ENCODE data around the gene MSL1. TPM values are rescaled to one million over a fixed set of nuclear protein-coding genes. Genes with fewer than 3 reads are reported as not detected.

Gene MSL1
- total and polyA plus RNA-seq, 2 of the 13 experiments (the other 11 are each of a cell fraction or from before 2014, with no cell fraction given): 63.8 to 88.5 TPM

- TF ChIP-seq GLI4 (CRISPR knock-in tag; IDR thresholded peaks at IDR 0.05; ENCODE audit: borderline replicate concordance): no peak
- TF ChIP-seq ZNF34 (CRISPR knock-in tag; IDR thresholded peaks at IDR 0.05; ENCODE audit: borderline replicate concordance): no peak
- no peak; the same call in 1 of the 2 replicates for TF ChIP-seq ZNF816 (CRISPR knock-in tag; IDR thresholded peaks at IDR 0.05; ENCODE audit: borderline replicate concordance)
- TF ChIP-seq GATA4 (IDR thresholded peaks at IDR 0.05; ENCODE audit: borderline replicate concordance, low read depth): no peak
- TF ChIP-seq ZBTB1 (CRISPR knock-in tag; IDR thresholded peaks at IDR 0.05; ENCODE audit: borderline replicate concordance): no peak
- TF ChIP-seq BRCA1 (CRISPR knock-in tag; IDR thresholded peaks at IDR 0.05): peak; percentile 71; the same call in 1 of the 2 replicates
- peak; percentile 24; the same call in 1 of the 2 replicates for TF ChIP-seq PHF8 (CRISPR knock-in tag; IDR thresholded peaks at IDR 0.05)
- TF ChIP-seq GMEB1 (CRISPR knock-in tag; IDR thresholded peaks at IDR 0.05; ENCODE audit: borderline replicate concordance): peak; percentile 43; the same call in 1 of the 2 replicates
- no peak for TF ChIP-seq SMYD3 (CRISPR knock-in tag; IDR thresholded peaks at IDR 0.05)
- TF ChIP-seq FOXM1 (CRISPR knock-in tag; IDR thresholded peaks at IDR 0.05): 0 out of 2 replicates have a peak, but pooled peaks have one; percentile 54
- TF ChIP-seq NR2F1 (CRISPR knock-in tag; IDR thresholded peaks at IDR 0.05): peak; percentile 55 to 65; a peak in 3 of 4 replicates
- TF ChIP-seq, protein P1, sequence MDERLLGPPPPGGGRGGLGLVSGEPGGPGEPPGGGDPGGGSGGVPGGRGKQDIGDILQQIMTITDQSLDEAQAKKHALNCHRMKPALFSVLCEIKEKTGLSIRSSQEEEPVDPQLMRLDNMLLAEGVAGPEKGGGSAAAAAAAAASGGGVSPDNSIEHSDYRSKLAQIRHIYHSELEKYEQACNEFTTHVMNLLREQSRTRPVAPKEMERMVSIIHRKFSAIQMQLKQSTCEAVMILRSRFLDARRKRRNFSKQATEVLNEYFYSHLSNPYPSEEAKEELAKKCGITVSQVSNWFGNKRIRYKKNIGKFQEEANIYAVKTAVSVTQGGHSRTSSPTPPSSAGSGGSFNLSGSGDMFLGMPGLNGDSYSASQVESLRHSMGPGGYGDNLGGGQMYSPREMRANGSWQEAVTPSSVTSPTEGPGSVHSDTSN (CRISPR knock-in tag; IDR thresholded peaks at IDR 0.05): peak; percentile 1; the same call in 1 of the 2 replicates
- TF ChIP-seq ZNF678 (CRISPR knock-in tag; IDR thresholded peaks at IDR 0.05): peak; percentile 41; the same call in 1 of the 2 replicates
- peak; percentile 70 for TF ChIP-seq POGZ (CRISPR knock-in tag; IDR thresholded peaks at IDR 0.05)
- TF ChIP-seq ZNF20 (CRISPR knock-in tag; IDR thresholded peaks at IDR 0.05): peak; percentile 80
- TF ChIP-seq KLF11 (CRISPR knock-in tag; IDR thresholded peaks at IDR 0.05): 0 out of 2 replicates have a peak, but pooled peaks have one; percentile 60
- TF ChIP-seq ZNF143 (CRISPR knock-in tag; IDR thresholded peaks at IDR 0.05): no peak; the same call in 1 of the 2 replicates
- TF ChIP-seq PHF21A (CRISPR knock-in tag; IDR thresholded peaks at IDR 0.05): 0 out of 2 replicates have a peak, but pooled peaks have one; percentile 56
- peak; percentile 46 for TF ChIP-seq ZNF331 (CRISPR knock-in tag; IDR thresholded peaks at IDR 0.05)
- peak; percentile 61; the same call in 1 of the 2 replicates for TF ChIP-seq AHR (CRISPR knock-in tag; IDR thresholded peaks at IDR 0.05)
- TF ChIP-seq ZNF264 (CRISPR knock-in tag; IDR thresholded peaks at IDR 0.05): peak; percentile 72; the same call in 1 of the 2 replicates
- TF ChIP-seq, protein P2, sequence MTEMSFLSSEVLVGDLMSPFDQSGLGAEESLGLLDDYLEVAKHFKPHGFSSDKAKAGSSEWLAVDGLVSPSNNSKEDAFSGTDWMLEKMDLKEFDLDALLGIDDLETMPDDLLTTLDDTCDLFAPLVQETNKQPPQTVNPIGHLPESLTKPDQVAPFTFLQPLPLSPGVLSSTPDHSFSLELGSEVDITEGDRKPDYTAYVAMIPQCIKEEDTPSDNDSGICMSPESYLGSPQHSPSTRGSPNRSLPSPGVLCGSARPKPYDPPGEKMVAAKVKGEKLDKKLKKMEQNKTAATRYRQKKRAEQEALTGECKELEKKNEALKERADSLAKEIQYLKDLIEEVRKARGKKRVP (CRISPR knock-in tag; IDR thresholded peaks at IDR 0.05): peak in 1 of 2 experiments; percentile 15; a peak in 1 of 4 replicates
- TF ChIP-seq HNRNPH1 (optimal IDR thresholded peaks at IDR 0.05; ENCODE audit: low read depth, low read length): no peak
Measured at GRCh38 chr17:40097931-40098845, 23.6 kb upstream of the MSL1 start (continued).
